GM23338 (cell line): ENCODE data around the gene USP7. TPM values are rescaled to one million over a fixed set of nuclear protein-coding genes. Genes with fewer than 3 reads are reported as not detected.

ENCODE experiments used
- ATAC-seq: fragments of 200-7000 bp; cut with Tn5 transposase; 3 replicates; pipeline ENCODE4 v1.9.1; 2020
- DNase-seq: peaks from one replicate; pipeline ENCODE4 v3.0.0-alpha.2; 2015; ENCODE audit warnings: low spot score
- H2AFZ ChIP-seq: fragments of 200-600 bp; sonication (generic); 2 replicates; pipeline ENCODE4 v1.8.0; 2016; ENCODE audit warnings: antibody characterized with exemption, mild to moderate bottlenecking, moderate library complexity
- H3F3A ChIP-seq: fragments of 200-600 bp; sonication (generic); replicated peaks from 2 replicates; pipeline ENCODE4 v1.8.0; 2017; ENCODE audit warnings: antibody characterized with exemption, mixed run types, low read depth
- H3K27ac ChIP-seq: fragments of 200-600 bp; sonication (generic); 2 replicates; pipeline ENCODE4 v1.6.1; 2016; ENCODE audit warnings: low read depth
- H3K27me3 ChIP-seq: fragments of 200-600 bp; sonication (generic); 2 replicates; pipeline ENCODE4 v1.8.0; 2016; ENCODE audit warnings: mild to moderate bottlenecking, mixed run types, moderate library complexity; ENCODE audit not compliant: insufficient read depth
- H3K36me3 ChIP-seq: fragments of 200-600 bp; sonication (generic); 2 replicates; pipeline ENCODE4 v1.8.0; 2016; ENCODE audit warnings: mild to moderate bottlenecking; ENCODE audit not compliant: insufficient read depth
- H3K4me1 ChIP-seq: fragments of 200-600 bp; sonication (generic); 2 replicates; pipeline ENCODE4 v1.8.0; 2016; ENCODE audit warnings: mild to moderate bottlenecking, moderate library complexity; ENCODE audit not compliant: insufficient read depth
- H3K4me2 ChIP-seq: fragments of 200-600 bp; sonication (generic); 2 replicates; pipeline ENCODE4 v1.7.1; 2017; ENCODE audit warnings: mixed run types
- H3K4me3 ChIP-seq: fragments of 200-600 bp; sonication (generic); 2 replicates; pipeline ENCODE4 v1.6.1; 2016; ENCODE audit warnings: mixed run types
- H3K79me2 ChIP-seq: fragments of 200-600 bp; sonication (generic); replicated peaks from 2 replicates; pipeline ENCODE4 v1.8.0; 2017; ENCODE audit warnings: mild to moderate bottlenecking; ENCODE audit not compliant: insufficient read depth
- H3K9me2 ChIP-seq: fragments of 200-600 bp; sonication (generic); 2 replicates; pipeline ENCODE4 v1.8.0; 2017; ENCODE audit not compliant: insufficient read depth
- H4K20me1 ChIP-seq: fragments of 200-600 bp; sonication (generic); replicated peaks from 2 replicates; pipeline ENCODE4 v1.8.0; 2017; ENCODE audit warnings: mild to moderate bottlenecking; ENCODE audit not compliant: insufficient read depth
- H3K27ac Mint-ChIP-seq: 2 replicates; pipeline ENCODE4 v1.8.0; 2020; ENCODE audit warnings: inconsistent platforms, mild to moderate bottlenecking, moderate library complexity, mixed read lengths
- H3K27me3 Mint-ChIP-seq: 3 replicates; pipeline ENCODE4 v1.8.0; 2022; ENCODE audit warnings: low read depth, mild to moderate bottlenecking, moderate library complexity, mixed read lengths, inconsistent platforms; ENCODE audit not compliant: insufficient read depth, poor library complexity
- H3K36me3 Mint-ChIP-seq: 3 replicates; pipeline ENCODE4 v1.8.0; 2021; ENCODE audit warnings: low read depth, mild to moderate bottlenecking, inconsistent platforms, moderate library complexity, mixed read lengths
- H3K4me1 Mint-ChIP-seq: 3 replicates; pipeline ENCODE4 v1.8.0; 2020; ENCODE audit warnings: mild to moderate bottlenecking, inconsistent platforms, mixed read lengths
- H3K4me3 Mint-ChIP-seq: 3 replicates; pipeline ENCODE4 v1.8.0; 2021; ENCODE audit warnings: moderate library complexity, mild to moderate bottlenecking, inconsistent platforms, mixed read lengths
- H3K9me3 Mint-ChIP-seq: 3 replicates; pipeline ENCODE4 v1.8.0; 2020; ENCODE audit warnings: moderate library complexity, mild to moderate bottlenecking, inconsistent platforms, mixed read lengths
- CREB1 ChIP-seq: fragments of 250-450 bp; sonication (Bioruptor Pico); IDR thresholded peaks from 2 replicates; pipeline ENCODE4 v1.5.0; 2020; ENCODE audit warnings: low read depth, mild to moderate bottlenecking, moderate library complexity
- JUNB ChIP-seq: IDR thresholded peaks from one replicate; pipeline ENCODE4 v1.6.1; 2016; ENCODE audit warnings: antibody characterized with exemption; ENCODE audit not compliant: unreplicated experiment
- POLR2AphosphoS5 ChIP-seq: IDR thresholded peaks from 2 replicates; pipeline ENCODE4 v1.6.1; 2016; ENCODE audit warnings: antibody characterized with exemption, low read depth
- ZNF114 ChIP-seq: fragments of 250-450 bp; sonication (Bioruptor Pico); IDR thresholded peaks from 2 replicates; pipeline ENCODE4 v1.5.0; 2020; ENCODE audit warnings: mild to moderate bottlenecking, moderate library complexity
- polyA plus RNA-seq: library from polyadenylated mRNA; unstranded; fragments of >200 nt; fragmentation: Nextera tagmentation; extraction: Ambion mirVana; gene quantifications from 2 replicates; pipeline ENCODE4 v1.2.1, GENCODE V29; 2016
- total RNA-seq: library from RNA; depleted of rRNA; stranded (reverse); fragments of >200 nt; shearing (Covaris generic); gene quantifications from 2 replicates; pipeline ENCODE4 v1.2.3, GENCODE V29; 2014
- TF ChIP-seq, protein P1 (sequence below): fragments of 250-450 bp; sonication (Bioruptor Pico); IDR thresholded peaks from 2 replicates; pipeline ENCODE4 v1.5.0; 2020; ENCODE audit warnings: mild to moderate bottlenecking, moderate library complexity

The USP7 gene
- total and polyA plus RNA-seq, 2 experiments from 2014 or later = 42.3 to 130 TPM

DNA sequence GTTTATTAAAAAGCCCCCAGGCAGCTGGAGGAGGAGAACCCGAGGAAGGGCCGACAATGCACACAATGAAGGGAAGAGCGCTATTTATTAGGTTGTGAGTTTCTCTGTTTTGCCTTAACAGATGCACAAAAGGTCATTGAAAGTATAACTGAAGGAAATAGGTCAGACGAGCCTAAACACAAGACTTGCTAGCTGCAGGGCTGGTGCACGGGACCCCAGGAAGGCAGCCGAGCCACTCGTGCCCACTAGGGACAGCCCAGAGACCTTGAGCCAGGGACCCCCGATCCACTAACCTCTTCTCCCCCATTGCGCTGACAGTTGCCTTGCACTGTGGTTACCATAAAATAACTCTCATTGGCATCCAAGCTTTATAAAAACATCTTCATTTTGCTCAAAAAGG, 70.3 kb downstream of the USP7 start:
- H3K4me1 Mint-ChIP-seq = no peaks in the 10 kb centered on the region
- Histone ChIP-seq H2AFZ (no peak overlapping the region), H3K27ac (no peak overlapping the region), H3K79me2 (no peaks in the 10 kb centered on the region; the same call in 1 of the 2 replicates), H3K4me1 (no peaks in the 10 kb centered on the region), H3K27me3 (no peaks in the 10 kb centered on the region), H3F3A (peaks cover 9% of the 10 kb centered on the region; the same call in 1 of the 2 replicates), H4K20me1 (peaks cover 5% of the 10 kb centered on the region), H3K36me3 (peaks cover 65% of the 10 kb centered on the region), H3K4me2 (no peak overlapping the region), H3K9me2 (no peaks in the 10 kb centered on the region), H3K4me3 (no peak overlapping the region)
- peaks cover 21% of the 10 kb centered on the region for H3K27me3 Mint-ChIP-seq
- H3K4me3 Mint-ChIP-seq = no peak overlapping the region
- TF ChIP-seq, protein P1, sequence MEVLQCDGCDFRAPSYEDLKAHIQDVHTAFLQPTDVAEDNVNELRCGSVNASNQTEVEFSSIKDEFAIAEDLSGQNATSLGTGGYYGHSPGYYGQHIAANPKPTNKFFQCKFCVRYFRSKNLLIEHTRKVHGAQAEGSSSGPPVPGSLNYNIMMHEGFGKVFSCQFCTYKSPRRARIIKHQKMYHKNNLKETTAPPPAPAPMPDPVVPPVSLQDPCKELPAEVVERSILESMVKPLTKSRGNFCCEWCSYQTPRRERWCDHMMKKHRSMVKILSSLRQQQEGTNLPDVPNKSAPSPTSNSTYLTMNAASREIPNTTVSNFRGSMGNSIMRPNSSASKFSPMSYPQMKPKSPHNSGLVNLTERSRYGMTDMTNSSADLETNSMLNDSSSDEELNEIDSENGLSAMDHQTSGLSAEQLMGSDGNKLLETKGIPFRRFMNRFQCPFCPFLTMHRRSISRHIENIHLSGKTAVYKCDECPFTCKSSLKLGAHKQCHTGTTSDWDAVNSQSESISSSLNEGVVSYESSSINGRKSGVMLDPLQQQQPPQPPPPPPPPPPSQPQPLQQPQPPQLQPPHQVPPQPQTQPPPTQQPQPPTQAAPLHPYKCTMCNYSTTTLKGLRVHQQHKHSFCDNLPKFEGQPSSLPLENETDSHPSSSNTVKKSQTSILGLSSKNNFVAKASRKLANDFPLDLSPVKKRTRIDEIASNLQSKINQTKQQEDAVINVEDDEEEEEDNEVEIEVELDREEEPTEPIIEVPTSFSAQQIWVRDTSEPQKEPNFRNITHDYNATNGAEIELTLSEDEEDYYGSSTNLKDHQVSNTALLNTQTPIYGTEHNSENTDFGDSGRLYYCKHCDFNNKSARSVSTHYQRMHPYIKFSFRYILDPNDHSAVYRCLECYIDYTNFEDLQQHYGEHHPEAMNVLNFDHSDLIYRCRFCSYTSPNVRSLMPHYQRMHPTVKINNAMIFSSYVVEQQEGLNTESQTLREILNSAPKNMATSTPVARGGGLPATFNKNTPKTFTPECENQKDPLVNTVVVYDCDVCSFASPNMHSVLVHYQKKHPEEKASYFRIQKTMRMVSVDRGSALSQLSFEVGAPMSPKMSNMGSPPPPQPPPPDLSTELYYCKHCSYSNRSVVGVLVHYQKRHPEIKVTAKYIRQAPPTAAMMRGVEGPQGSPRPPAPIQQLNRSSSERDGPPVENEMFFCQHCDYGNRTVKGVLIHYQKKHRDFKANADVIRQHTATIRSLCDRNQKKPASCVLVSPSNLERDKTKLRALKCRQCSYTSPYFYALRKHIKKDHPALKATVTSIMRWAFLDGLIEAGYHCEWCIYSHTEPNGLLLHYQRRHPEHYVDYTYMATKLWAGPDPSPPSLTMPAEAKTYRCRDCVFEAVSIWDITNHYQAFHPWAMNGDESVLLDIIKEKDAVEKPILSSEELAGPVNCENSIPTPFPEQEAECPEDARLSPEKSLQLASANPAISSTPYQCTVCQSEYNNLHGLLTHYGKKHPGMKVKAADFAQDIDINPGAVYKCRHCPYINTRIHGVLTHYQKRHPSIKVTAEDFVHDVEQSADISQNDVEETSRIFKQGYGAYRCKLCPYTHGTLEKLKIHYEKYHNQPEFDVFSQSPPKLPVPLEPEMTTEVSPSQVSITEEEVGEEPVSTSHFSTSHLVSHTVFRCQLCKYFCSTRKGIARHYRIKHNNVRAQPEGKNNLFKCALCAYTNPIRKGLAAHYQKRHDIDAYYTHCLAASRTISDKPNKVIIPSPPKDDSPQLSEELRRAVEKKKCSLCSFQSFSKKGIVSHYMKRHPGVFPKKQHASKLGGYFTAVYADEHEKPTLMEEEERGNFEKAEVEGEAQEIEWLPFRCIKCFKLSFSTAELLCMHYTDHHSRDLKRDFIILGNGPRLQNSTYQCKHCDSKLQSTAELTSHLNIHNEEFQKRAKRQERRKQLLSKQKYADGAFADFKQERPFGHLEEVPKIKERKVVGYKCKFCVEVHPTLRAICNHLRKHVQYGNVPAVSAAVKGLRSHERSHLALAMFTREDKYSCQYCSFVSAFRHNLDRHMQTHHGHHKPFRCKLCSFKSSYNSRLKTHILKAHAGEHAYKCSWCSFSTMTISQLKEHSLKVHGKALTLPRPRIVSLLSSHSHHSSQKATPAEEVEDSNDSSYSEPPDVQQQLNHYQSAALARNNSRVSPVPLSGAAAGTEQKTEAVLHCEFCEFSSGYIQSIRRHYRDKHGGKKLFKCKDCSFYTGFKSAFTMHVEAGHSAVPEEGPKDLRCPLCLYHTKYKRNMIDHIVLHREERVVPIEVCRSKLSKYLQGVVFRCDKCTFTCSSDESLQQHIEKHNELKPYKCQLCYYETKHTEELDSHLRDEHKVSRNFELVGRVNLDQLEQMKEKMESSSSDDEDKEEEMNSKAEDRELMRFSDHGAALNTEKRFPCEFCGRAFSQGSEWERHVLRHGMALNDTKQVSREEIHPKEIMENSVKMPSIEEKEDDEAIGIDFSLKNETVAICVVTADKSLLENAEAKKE (CRISPR knock-in tag) = no peak
- H3K27ac Mint-ChIP-seq = no peak overlapping the region
- no peaks in the 10 kb centered on the region for H3K9me3 Mint-ChIP-seq
- ATAC-seq = no peak
- peak; percentile 32 for DNase-seq
- peaks cover 84% of the 10 kb centered on the region for H3K36me3 Mint-ChIP-seq

DNA sequence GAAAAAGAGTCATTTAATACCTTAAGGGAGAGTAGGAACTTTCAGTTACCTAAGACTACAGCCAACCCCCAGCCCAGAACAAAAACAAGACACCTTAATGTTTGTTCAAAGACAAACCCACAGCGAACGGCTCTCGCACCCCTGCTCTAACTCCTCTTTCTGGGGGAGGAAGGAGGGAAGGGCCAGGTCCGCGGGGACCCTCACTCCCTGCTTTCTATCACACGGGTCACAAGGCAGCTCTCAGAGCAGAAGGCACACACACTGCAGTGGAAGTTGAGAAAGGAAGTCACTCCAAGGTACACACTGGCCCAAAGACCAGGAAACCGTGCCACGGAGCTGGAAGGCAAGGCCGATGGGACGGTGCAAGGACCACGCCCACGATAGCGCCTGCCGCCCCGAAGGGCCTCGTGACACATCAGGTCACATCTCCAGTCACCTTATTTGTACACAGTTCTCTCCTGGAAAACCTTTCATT, 71.6 kb downstream of the USP7 start:
- 0 out of 2 replicates have a peak overlapping the region, but pooled peaks have one; percentile 79 for H3K27ac ChIP-seq
- H3K27me3 ChIP-seq = no peaks in the 10 kb centered on the region
- H3K79me2 ChIP-seq = no peaks in the 10 kb centered on the region; the same call in 1 of the 2 replicates
- Mint-ChIP-seq H3K27me3 (peaks cover 19% of the 10 kb centered on the region), H3K36me3 (peaks cover 75% of the 10 kb centered on the region), H3K4me3 (no peak overlapping the region), H3K9me3 (no peaks in the 10 kb centered on the region), H3K27ac (peak overlapping the region; percentile 80; the same call in 1 of the 2 replicates), H3K4me1 (no peaks in the 10 kb centered on the region)
- H3K36me3 ChIP-seq = peaks cover 56% of the 10 kb centered on the region
- DNase-seq (no peak), ATAC-seq (no peak)
- no peaks in the 10 kb centered on the region for H3K9me2 ChIP-seq
- H3F3A ChIP-seq = peaks cover 7% of the 10 kb centered on the region; the same call in 1 of the 2 replicates
- peaks cover 1% of the 10 kb centered on the region for H4K20me1 ChIP-seq
- no peaks in the 10 kb centered on the region for H3K4me1 ChIP-seq
- H3K4me2 ChIP-seq = no peak overlapping the region
- no peak overlapping the region for H3K4me3 ChIP-seq
- no peak overlapping the region for H2AFZ ChIP-seq
- TF ChIP-seq, protein P1 (CRISPR knock-in tag) = no peak
- no peak for TF ChIP-seq POLR2AphosphoS5
- no peak for TF ChIP-seq JUNB
- TF ChIP-seq CREB1 (CRISPR knock-in tag) = no peak
- TF ChIP-seq ZNF114 (CRISPR knock-in tag) = no peak
